C4-2B (cell line): Measurements from ENCODE around the gene PAX1.

Source experiments
- CTCF ChIP-seq: fragments of 450-650 bp; conservative IDR thresholded peaks from 2 replicates; pipeline ENCODE4 v1.5.1; 2017; ENCODE audit warnings: mild to moderate bottlenecking
- ZFX ChIP-seq: fragments of 450-650 bp; IDR thresholded peaks from 2 replicates; pipeline ENCODE4 v1.6.1; 2017

- TF ChIP-seq CTCF (no peak), ZFX (no peak)
Measured at GRCh38 chr20:21661488-21662055, 43.9 kb upstream of the PAX1 start.
